RWPE1 (cell line): ENCODE results near the gene SOX1.

Experiments used
- CTCF ChIA-PET: fragments of 350-600 bp; sonication (Branson Sonifier 250); formaldehyde crosslinking; extraction: SDS; loops from one replicate; lab custom pipeline; 2021; lab: Yijun Ruan, JAX
- POLR2A ChIA-PET: fragments of 400-600 bp; formaldehyde crosslinking; extraction: SDS; loops from one replicate; lab custom pipeline; 2020; ENCODE audit warnings: antibody characterized with exemption; ENCODE audit not compliant: low non-redundant PET; lab: Yijun Ruan, JAX
- DNase-seq: peaks from one replicate; pipeline ENCODE4 v3.0.0; 2012; ENCODE audit warnings: low spot score
- H3K27ac ChIP-seq: fragments of 450-650 bp; 2 replicates; pipeline ENCODE4 v1.5.1; 2017
- CTCF ChIP-seq: fragments of 450-650 bp; conservative IDR thresholded peaks from 2 replicates; pipeline ENCODE4 v1.5.1; 2017; ENCODE audit warnings: low read depth, mild to moderate bottlenecking

SOX1 gene

GRCh38 chr13:112065867-112066623 lies 904 bp upstream of the SOX1 start:
- TF ChIP-seq CTCF: no peak
- POLR2A ChIA-PET: no interaction called here
- no peak for DNase-seq
- no peak overlapping the region for H3K27ac ChIP-seq
- CTCF ChIA-PET: no interaction called here

GRCh38 chr13:112066624-112067004 lies 335 bp upstream of the SOX1 start:
- TF ChIP-seq CTCF: no peak
- CTCF ChIA-PET: no interaction called here
- POLR2A ChIA-PET: no interaction called here
- no peak for DNase-seq
- no peak overlapping the region for H3K27ac ChIP-seq

GRCh38 chr13:112067871-112068539 lies 1.1 kb downstream of the SOX1 start:
- DNase-seq: no peak
- ChIA-PET POLR2A (no interaction called here), CTCF (no interaction called here)
- no peak for TF ChIP-seq CTCF
- no peak overlapping the region for H3K27ac ChIP-seq

- ChIA-PET POLR2A (no interaction called here), CTCF (no interaction called here)
- no peak overlapping the region for H3K27ac ChIP-seq
- DNase-seq: no peak
- TF ChIP-seq CTCF: no peak
Observed at GRCh38 chr13:112068540-112069060, 1.7 kb downstream of the SOX1 start.

- ChIA-PET CTCF (no interaction called here), POLR2A (no interaction called here)
- TF ChIP-seq CTCF: no peak
- DNase-seq: no peak
- no peak overlapping the region for H3K27ac ChIP-seq
Observed at GRCh38 chr13:112069061-112069844, 2.3 kb downstream of the SOX1 start.

GRCh38 chr13:112069845-112070251 lies 2.9 kb downstream of the SOX1 start:
- CTCF ChIA-PET: no interaction called here
- H3K27ac ChIP-seq: no peak overlapping the region
- no peak for DNase-seq
- TF ChIP-seq CTCF: no peak
- POLR2A ChIA-PET: no interaction called here
